K562 (cell line): ENCODE measurements around the gene HLA-DOB. TPM values are rescaled to one million over a fixed set of nuclear protein-coding genes. Genes with fewer than 3 reads are reported as not detected.

Experiments
- ASH1L ChIP-seq: fragments of 450-650 bp; IDR thresholded peaks from 2 replicates; pipeline ENCODE4 v1.6.1; 2018; ENCODE audit warnings: borderline replicate concordance, mild to moderate bottlenecking, low read depth; ENCODE audit not compliant: partially characterized antibody
- BDP1 ChIP-seq: IDR thresholded peaks from 3 replicates; pipeline ENCODE4 v1.6.1; 2011; ENCODE audit not compliant: insufficient read length, insufficient read depth
- FOXJ2 ChIP-seq: fragments of 200-800 bp; sonication (Bioruptor generic); IDR thresholded peaks from 2 replicates; pipeline ENCODE4 v1.6.1; 2016; ENCODE audit warnings: missing genetic modification characterization, missing compliant biosample characterization
- FOXJ3 ChIP-seq: sonication (generic); formaldehyde crosslinking; IDR thresholded peaks from 2 replicates; pipeline ENCODE4 v1.4.0; 2020; ENCODE audit warnings: mild to moderate bottlenecking, missing genetic modification reagents
- HDAC6 ChIP-seq: IDR thresholded peaks from 2 replicates; pipeline ENCODE4 v1.6.1; 2012; ENCODE audit warnings: low read depth, mild to moderate bottlenecking, control low read depth, inconsistent platforms, low read length, moderate library complexity
- KDM1A ChIP-seq, 2 experiments: fragments of 450-650 bp; IDR thresholded peaks; 2 replicates each; pipeline ENCODE4 v1.6.1; 2016; ENCODE audit warnings: mild to moderate bottlenecking in 2 of 2
- LCOR ChIP-seq: sonication (generic); formaldehyde crosslinking; IDR thresholded peaks from 2 replicates; pipeline ENCODE4 v1.8.0; 2022; ENCODE audit warnings: mild to moderate bottlenecking, missing genetic modification reagents
- MAZ ChIP-seq, 2 experiments: fragments of 450-650 bp in 1 of 2; sonication (generic) in 1 of 2; formaldehyde crosslinking; IDR thresholded peaks in 1 of 2; conservative IDR thresholded peaks in 1 of 2; 2 replicates each; pipeline versions ENCODE4 v1.4.0 to v1.5.0; 2020; ENCODE audit warnings: mild to moderate bottlenecking in 1 of 2, missing genetic modification reagents in 1 of 2
- NEUROD1 ChIP-seq: fragments of 150-350 bp; IDR thresholded peaks from 2 replicates; pipeline ENCODE4 v1.6.1; 2014; ENCODE audit warnings: borderline replicate concordance, low read length, low read depth; ENCODE audit not compliant: partially characterized antibody
- PCBP2 ChIP-seq: fragments of 200-400 bp; formaldehyde crosslinking; IDR thresholded peaks from 2 replicates; pipeline ENCODE4 v1.6.1; 2018; ENCODE audit warnings: low read length, low read depth, mild to moderate bottlenecking, moderate library complexity; ENCODE audit not compliant: poor library complexity, severe bottlenecking
- RAD21 ChIP-seq, 2 experiments: fragments of 250-450 bp in 1 of 2; fragments of 450-650 bp in 1 of 2; sonication (Bioruptor Pico) in 1 of 2; formaldehyde crosslinking in 1 of 2; IDR thresholded peaks in 1 of 2; conservative IDR thresholded peaks in 1 of 2; 2 replicates each; pipeline versions ENCODE4 v1.4.0 to v1.8.0; 2020 to 2022; ENCODE audit warnings: mild to moderate bottlenecking in 2 of 2, moderate library complexity in 1 of 2
- polyA plus RNA-seq, 8 experiments: library from polyadenylated mRNA; depleted of rRNA in 4 of 8; stranded (reverse) in 5 of 8; unstranded in 3 of 8; fragments of >200 nt; fragmentation: Nextera tagmentation in 2 of 8; fragmentation: Illumina TruSeq in 1 of 8; extraction: Ambion mirVana in 2 of 8; extraction: Trizol in 1 of 8; gene quantifications; 2 replicates each; pipeline versions ENCODE4 v1.2.1 to v1.2.3, GENCODE V29; 2011 to 2014; ENCODE audit warnings: inconsistent platforms in 1 of 8, missing spikeins in 1 of 8
- total RNA-seq, 7 experiments: library from RNA; depleted of rRNA in 6 of 7; stranded (reverse); fragments of >200 nt in 6 of 7; fragmentation: Illumina TruSeq in 2 of 7; extraction: Trizol in 2 of 7; gene quantifications; 2 replicates each; pipeline versions ENCODE4 v1.2.1 to v1.2.3, GENCODE V29; 2011 to 2021; ENCODE audit warnings: low replicate concordance in 1 of 7
- TF ChIP-seq, protein P1 (sequence below): sonication (generic); formaldehyde crosslinking; IDR thresholded peaks from 2 replicates; pipeline ENCODE4 v1.8.0; 2023; ENCODE audit warnings: missing genetic modification reagents, mild to moderate bottlenecking, borderline replicate concordance
- TF ChIP-seq, protein P2 (sequence below), 2 experiments: fragments of 450-650 bp; IDR thresholded peaks; 2 replicates each; pipeline ENCODE4 v1.6.1; 2016

The HLA-DOB gene
- total and polyA plus RNA-seq, 9 of the 15 experiments (the other 6 are each of a cell fraction or from before 2014, with no cell fraction given) = 1.2 to 4.0 (median 2.5) TPM

DNA sequence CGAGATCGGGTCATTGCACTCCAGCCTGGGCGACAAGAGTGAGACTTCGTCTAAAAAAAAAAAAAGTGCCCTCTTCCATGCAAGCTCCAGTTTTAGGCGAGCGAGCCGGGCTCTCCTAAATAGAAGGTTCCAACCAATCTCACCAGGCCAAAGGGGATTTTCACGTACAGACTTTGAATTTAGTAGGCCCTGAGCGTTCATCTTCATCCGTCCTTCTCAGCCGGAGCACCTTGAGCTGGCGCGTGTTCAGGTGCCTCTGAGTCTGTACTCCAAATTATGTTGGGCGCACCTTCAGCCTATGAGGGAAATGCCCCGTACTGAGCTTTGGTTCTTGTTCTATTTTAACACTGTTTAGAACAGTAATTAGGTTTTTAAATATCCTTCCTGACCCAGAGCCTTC, 22.6 kb upstream of the HLA-DOB start (continued):
- TF ChIP-seq, protein P1, sequence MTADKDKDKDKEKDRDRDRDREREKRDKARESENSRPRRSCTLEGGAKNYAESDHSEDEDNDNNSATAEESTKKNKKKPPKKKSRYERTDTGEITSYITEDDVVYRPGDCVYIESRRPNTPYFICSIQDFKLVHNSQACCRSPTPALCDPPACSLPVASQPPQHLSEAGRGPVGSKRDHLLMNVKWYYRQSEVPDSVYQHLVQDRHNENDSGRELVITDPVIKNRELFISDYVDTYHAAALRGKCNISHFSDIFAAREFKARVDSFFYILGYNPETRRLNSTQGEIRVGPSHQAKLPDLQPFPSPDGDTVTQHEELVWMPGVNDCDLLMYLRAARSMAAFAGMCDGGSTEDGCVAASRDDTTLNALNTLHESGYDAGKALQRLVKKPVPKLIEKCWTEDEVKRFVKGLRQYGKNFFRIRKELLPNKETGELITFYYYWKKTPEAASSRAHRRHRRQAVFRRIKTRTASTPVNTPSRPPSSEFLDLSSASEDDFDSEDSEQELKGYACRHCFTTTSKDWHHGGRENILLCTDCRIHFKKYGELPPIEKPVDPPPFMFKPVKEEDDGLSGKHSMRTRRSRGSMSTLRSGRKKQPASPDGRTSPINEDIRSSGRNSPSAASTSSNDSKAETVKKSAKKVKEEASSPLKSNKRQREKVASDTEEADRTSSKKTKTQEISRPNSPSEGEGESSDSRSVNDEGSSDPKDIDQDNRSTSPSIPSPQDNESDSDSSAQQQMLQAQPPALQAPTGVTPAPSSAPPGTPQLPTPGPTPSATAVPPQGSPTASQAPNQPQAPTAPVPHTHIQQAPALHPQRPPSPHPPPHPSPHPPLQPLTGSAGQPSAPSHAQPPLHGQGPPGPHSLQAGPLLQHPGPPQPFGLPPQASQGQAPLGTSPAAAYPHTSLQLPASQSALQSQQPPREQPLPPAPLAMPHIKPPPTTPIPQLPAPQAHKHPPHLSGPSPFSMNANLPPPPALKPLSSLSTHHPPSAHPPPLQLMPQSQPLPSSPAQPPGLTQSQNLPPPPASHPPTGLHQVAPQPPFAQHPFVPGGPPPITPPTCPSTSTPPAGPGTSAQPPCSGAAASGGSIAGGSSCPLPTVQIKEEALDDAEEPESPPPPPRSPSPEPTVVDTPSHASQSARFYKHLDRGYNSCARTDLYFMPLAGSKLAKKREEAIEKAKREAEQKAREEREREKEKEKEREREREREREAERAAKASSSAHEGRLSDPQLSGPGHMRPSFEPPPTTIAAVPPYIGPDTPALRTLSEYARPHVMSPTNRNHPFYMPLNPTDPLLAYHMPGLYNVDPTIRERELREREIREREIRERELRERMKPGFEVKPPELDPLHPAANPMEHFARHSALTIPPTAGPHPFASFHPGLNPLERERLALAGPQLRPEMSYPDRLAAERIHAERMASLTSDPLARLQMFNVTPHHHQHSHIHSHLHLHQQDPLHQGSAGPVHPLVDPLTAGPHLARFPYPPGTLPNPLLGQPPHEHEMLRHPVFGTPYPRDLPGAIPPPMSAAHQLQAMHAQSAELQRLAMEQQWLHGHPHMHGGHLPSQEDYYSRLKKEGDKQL (CRISPR knock-in tag) = no peak
- TF ChIP-seq HDAC6 (no peak), PCBP2 (no peak), ASH1L (no peak), MAZ (CRISPR knock-in tag; conservative IDR thresholded peaks at IDR 0.05 in 1 of 2, IDR thresholded peaks at IDR 0.05 in 1 of 2) (no peak), RAD21 (CRISPR knock-in tag; conservative IDR thresholded peaks at IDR 0.05 in 1 of 2, IDR thresholded peaks at IDR 0.05 in 1 of 2) (no peak), FOXJ2 (tag) (no peak), LCOR (no peak), KDM1A (IDR thresholded peaks at IDR 0.05) (no peak), BDP1 (no peak), NEUROD1 (no peak), FOXJ3 (CRISPR knock-in tag) (no peak)
- TF ChIP-seq, protein P2, sequence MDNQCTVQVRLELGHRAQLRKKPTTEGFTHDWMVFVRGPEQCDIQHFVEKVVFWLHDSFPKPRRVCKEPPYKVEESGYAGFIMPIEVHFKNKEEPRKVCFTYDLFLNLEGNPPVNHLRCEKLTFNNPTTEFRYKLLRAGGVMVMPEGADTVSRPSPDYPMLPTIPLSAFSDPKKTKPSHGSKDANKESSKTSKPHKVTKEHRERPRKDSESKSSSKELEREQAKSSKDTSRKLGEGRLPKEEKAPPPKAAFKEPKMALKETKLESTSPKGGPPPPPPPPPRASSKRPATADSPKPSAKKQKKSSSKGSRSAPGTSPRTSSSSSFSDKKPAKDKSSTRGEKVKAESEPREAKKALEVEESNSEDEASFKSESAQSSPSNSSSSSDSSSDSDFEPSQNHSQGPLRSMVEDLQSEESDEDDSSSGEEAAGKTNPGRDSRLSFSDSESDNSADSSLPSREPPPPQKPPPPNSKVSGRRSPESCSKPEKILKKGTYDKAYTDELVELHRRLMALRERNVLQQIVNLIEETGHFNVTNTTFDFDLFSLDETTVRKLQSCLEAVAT (IDR thresholded peaks at IDR 0.05) = no peak
